ENCODE results near the gene SCYGR2.
A peak's percentile ranks its signal among the peaks of the same experiment; 100 is the strongest.
"Not testable (repeated sequence)": the region's sequence is repeated elsewhere in the genome, so short reads cannot be mapped to it uniquely, and the experiment has no call there.

SCYGR2 gene

DNA sequence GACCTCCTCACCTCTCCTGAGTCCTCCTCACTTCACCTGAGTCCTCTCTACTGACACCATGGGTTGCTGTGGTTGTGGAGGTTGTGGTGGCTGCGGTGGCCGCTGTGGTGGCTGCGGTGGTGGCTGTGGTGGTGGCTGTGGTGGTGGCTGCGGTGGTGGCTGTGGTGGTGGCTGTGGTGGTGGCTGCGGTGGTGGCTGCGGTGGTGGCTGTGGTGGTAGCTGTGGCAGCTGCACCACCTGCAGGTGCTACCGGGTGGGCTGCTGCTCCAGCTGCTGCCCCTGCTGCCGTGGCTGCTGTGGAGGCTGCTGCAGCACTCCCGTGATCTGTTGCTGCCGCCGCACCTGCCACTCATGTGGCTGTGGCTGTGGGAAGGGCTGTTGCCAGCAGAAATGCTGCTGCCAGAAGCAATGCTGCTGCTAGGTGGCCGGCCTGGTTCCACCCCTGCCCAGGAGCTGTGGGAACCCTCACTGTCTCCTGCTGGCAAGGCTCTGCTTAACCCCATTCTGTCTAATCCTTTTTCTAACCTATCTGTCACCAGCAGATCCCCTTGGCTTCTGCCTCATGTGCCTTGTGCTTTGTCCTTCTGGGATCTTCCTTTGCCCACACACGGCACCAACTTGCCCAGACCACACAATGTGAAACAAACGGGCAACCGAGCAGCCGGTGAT is at the start of gene SCYGR2:
TSS of gene SCYGR2 (plus strand) at position 59 of the 669 bp plus-strand sequence. CDS start at position 59, 0 bp downstream.
- DNase-seq (ENCODE audit: insufficient read length, low spot score); FAIRE-seq: not testable (repeated sequence)

GRCh38 chr2:227551836-227552235 is 46.9 kb upstream of the SCYGR2 start:
- FAIRE-seq = no peak
- no peak for DNase-seq (ENCODE audit: insufficient read length, low spot score)

GRCh38 chr2:227562581-227562980 is 36.1 kb upstream of the SCYGR2 start:
- peak; percentile 14 for FAIRE-seq
- DNase-seq (ENCODE audit: insufficient read length, low spot score) = no peak

DNA sequence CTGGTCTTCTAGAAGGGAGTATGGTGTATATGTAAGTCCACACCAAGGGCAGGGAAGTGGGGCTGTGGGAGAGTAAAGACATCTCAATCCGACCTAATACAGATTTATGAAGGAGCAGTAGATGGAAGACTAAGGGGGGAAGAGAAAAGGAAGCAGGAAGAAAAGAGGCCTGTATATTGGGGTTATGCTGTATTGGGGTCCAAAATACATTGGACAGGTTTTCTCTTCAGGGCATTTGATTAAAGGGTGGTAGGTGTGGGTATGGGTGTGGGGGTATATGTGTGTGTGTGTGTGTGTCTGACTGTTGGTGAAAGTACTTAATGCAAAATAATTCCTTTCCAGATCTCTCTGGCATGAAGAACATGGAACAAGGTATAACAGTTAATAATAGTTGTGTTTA is 33.6 kb upstream of the SCYGR2 start:
- DNase-seq (ENCODE audit: insufficient read length, low spot score) = no peak
- FAIRE-seq = no peak

DNA sequence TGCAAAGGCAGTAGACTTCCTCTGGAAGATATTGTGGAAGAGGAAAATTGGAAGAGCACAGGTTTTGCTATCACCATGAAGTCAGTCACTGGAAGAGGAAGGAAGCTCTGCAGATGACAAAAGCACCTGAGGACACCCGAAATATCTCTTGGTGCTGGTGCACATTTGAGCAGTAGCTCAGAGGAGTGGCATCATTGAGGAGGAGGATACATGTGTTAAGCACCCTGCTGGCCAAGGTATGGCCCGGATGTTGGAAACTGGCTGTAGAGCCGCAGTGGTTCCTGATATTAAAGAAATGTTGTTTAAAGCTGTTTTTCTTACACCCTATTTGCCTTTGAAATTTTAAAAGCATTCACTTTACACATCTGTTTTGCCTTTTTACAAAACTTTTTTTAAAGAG is 32.7 kb upstream of the SCYGR2 start:
- FAIRE-seq (no peak), DNase-seq (ENCODE audit: insufficient read length, low spot score) (no peak)

DNA sequence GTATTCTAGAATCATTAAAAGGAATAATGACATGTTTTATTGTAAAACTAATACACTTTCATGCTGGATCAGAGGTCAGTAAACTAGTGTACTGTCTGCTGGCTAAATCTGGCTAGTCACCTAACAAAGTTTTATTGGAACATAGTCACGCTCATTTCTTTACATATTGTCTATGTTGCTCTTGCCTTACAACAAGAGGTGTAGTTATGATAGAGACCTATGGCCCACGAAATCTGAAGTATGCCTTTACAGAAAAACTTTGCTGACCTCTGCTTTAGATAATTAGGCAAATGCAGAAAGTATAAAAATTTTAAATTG is 29.9 kb upstream of the SCYGR2 start:
- DNase-seq (ENCODE audit: insufficient read length, low spot score) (no peak), FAIRE-seq (no peak)

GRCh38 chr2:227570615-227571014 is 28.1 kb upstream of the SCYGR2 start:
- no peak for FAIRE-seq
- no peak for DNase-seq (ENCODE audit: insufficient read length, low spot score)

- FAIRE-seq = no peak
- no peak for DNase-seq (ENCODE audit: insufficient read length, low spot score)
Observed at GRCh38 chr2:227576110-227576509, 22.6 kb upstream of the SCYGR2 start.

DNA sequence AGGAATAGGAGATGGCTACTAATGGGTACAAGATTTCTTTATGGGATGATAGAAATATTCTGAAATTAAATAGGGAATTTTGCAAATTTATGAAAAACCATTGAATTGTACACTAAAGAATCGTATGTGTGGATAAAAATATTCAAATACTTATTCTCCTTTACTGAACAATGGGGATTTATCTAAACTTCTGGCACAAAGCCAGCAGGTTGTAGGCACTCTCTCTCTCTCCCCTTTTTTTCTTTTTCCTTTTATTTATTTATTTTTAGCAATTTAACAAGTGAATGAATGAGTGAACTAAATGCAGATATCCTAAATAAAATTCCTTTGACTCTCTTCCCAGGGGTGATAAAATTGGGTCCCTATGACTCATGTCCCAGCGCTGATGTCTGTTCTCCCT is 21.9 kb upstream of the SCYGR2 start:
- no peak for DNase-seq (ENCODE audit: insufficient read length, low spot score)
- FAIRE-seq = no peak

- DNase-seq (ENCODE audit: insufficient read length, low spot score) (no peak), FAIRE-seq (no peak)
Observed at GRCh38 chr2:227577555-227577954, 21.1 kb upstream of the SCYGR2 start.

DNA sequence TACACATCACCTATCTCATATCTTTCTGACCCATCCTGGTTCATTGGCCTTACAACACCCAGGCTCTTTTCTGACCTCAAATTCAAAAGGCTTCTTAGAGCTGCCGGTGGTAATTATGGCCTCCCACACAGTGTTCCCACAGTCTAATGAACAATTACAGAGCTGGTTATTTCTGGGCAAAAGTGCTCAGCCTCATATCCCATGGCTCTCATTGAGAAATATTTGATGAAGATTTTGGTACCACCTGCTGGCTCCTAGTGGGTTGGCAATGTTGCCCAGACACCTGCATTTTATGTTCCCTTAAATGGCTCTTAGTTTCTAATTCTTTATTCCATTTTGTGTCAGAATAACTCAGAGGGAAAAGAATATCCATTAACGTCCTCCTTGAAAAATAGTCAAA is 20.1 kb upstream of the SCYGR2 start:
- FAIRE-seq = no peak

GRCh38 chr2:227579791-227580190 is 18.9 kb upstream of the SCYGR2 start:
- DNase-seq (ENCODE audit: insufficient read length, low spot score) (no peak), FAIRE-seq (no peak)

More for the DNA sequence above, 20.1 kb upstream of the SCYGR2 start:
- DNase-seq (ENCODE audit: insufficient read length, low spot score) = no peak

- no peak for FAIRE-seq
Observed at GRCh38 chr2:227582369-227582768, 16.3 kb upstream of the SCYGR2 start.

GRCh38 chr2:227592694-227593387 is 5.9 kb upstream of the SCYGR2 start:
- DNase-seq (ENCODE audit: insufficient read length, low spot score) (no peak), FAIRE-seq (no peak)

More at GRCh38 chr2:227582369-227582768, 16.3 kb upstream of the SCYGR2 start:
- no peak for DNase-seq (ENCODE audit: insufficient read length, low spot score)

DNA sequence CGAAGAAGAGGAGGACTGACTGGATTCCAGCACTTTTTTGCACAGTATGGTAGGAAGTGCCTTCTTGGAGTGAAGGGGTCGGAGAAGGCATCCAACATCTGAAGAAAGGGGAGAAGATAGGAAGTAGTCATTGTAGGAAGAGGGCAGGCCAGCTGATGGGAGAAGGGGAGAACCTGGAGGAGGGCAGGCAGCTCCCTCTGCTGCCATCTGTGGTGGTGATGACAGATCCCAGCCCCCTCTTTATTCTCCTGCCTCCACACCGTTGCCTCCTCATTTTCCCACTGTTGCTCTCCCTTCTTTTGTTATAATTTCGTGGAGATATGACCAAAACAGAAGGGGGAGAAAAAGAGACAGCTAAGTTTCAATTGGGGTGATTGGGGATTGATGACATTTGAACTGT is 2.9 kb upstream of the SCYGR2 start:
- DNase-seq (ENCODE audit: insufficient read length, low spot score) (no peak), FAIRE-seq (no peak)

DNA sequence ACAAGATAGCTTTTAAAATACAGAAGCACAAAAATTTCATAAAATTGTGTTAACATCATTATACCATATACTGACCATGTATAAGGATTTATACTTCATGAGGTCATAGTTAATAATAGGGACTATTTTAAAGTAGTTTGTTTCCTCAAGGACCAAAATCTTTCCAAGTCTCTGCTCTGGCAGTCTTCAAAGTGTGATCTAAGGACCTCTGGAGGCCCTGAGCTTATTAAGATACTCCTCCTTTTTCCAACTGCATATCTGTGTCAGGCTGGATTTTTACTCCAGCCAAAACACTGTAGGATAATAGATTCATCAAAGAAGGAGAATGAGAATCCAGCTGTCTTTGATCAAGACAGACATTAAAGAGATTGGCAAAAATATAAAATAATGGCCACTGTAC is 1.7 kb upstream of the SCYGR2 start:
- FAIRE-seq = no peak
- no peak for DNase-seq (ENCODE audit: insufficient read length, low spot score)

- DNase-seq (ENCODE audit: insufficient read length, low spot score) = no peak
- FAIRE-seq = no peak
Observed at GRCh38 chr2:227597998-227598397, 695 bp upstream of the SCYGR2 start.

DNA sequence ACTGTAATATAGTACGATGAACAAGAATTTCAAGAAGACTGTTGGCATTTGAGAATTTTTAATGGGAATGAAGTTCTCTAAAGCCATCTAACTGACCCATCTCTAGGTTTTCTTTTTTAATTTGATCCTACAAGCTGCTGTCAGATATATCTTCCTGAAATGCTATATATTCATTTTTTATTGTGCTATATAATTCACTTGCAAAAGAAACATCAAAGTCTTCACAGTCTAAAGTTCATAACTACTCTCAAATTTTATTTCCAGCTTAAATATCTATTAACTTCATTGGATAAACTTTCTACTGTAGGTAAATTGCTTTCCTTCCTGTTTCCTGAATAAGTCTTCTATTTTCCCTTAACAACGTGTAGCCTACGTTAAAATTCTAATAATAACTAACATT is 3.7 kb downstream of the SCYGR2 start:
- no peak for DNase-seq (ENCODE audit: insufficient read length, low spot score)
- no peak for FAIRE-seq

GRCh38 chr2:227606476-227606875 is 7.8 kb downstream of the SCYGR2 start:
- no peak for DNase-seq (ENCODE audit: insufficient read length, low spot score)
- no peak for FAIRE-seq

DNA sequence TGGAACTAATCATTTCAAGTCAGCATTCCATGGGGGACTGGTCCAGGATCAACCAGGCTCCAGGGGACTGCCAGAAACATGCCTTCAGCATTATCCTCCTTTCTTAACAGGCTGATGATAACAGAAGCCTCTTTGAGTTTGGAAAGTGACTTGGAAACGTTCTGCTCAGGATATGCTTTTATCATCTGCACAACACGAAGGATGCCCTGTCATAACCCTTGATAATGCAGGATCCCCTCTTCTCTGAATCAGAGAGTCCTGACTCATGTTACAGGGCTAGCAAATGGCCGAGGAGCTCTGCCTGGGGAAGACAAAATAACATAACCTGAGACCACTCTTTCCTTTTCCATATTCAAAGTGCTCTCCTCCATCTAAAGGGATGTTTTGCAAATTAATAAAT is 9.2 kb downstream of the SCYGR2 start:
- DNase-seq (ENCODE audit: insufficient read length, low spot score) = no peak
- no peak for FAIRE-seq

GRCh38 chr2:227608561-227609338 is 10.1 kb downstream of the SCYGR2 start:
- no peak for DNase-seq (ENCODE audit: insufficient read length, low spot score)
- no peak for FAIRE-seq

- no peak for DNase-seq (ENCODE audit: insufficient read length, low spot score)
- FAIRE-seq = no peak
Observed at GRCh38 chr2:227610123-227610522, 11.4 kb downstream of the SCYGR2 start.

Measured in GM19239 (cell line).